NCI-H446 treated with DMSO at 0.1 percent for 48 hours (cell line): ENCODE measurements around the gene DCAKD.

Experiments used
- DNase-seq: peaks from one replicate; lab custom pipeline; 2025; lab: John Stamatoyannopoulos, UW

Gene DCAKD

GRCh38 chr17:45051060-45051719 is at the start of gene DCAKD:
DCAKD (minus strand) TSS chr17:45051632; CDS start chr17:45034885, 16,747 bp downstream.
- peak; percentile 90 for DNase-seq

GRCh38 chr17:45098869-45099616 is 47.6 kb upstream of the DCAKD start:
- DNase-seq, result peak; percentile 21

DNA sequence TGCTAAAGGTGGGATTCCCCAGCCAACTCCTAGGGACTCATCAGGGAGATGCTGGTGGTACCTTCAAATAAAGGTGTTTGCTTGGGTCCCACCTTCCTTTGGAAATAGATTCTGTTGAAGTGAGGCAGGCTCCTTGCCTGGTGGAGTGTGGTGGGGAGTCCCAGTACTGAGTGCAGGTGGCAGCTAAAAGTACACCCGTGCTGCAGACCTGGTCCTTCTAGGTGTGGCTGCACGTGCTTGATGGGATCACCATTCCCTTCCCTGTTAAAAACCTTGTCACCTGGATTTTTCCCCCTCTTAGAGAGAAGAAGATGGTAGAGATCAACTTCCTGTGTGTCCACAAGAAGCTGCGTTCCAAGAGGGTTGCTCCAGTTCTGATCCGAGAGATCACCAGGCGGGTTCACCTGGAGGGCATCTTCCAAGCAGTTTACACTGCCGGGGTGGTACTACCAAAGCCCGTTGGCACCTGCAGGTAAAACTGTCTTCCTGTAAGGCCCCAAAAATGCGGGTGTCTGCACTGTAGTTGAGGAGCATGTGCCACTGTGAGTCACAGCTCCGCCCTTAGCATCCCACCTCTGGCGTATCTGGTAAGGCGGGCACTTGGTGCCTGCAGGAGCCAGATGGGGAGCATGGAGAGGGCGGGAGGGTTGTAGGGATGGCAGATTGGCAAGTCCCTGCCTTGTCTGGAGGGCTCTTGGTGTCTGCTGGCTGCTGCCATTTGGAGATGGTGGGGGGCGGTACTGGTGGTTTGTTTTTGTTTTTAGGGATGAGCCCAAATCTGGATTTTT is 46.8 kb upstream of the DCAKD start:
- no peak for DNase-seq

DNA sequence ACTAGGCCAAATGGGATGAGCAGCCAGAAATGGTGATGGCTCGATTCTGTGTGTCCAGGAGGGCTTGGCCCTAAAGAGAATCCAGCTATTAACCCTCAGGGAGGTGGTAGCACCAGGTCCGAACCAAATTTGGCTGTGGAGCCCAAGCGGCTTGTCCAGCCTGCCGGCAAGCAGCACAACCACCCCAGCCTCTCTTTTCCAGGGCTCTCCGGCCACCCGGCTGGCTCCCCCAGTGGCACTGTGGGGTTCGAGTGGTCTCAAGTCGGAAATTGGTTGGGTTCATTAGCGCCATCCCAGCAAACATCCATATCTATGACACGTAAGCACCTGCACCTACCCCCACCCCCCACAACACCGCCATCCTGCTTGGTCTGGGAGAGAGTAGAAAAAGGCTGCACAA is 45.5 kb upstream of the DCAKD start:
- no peak for DNase-seq

DNA sequence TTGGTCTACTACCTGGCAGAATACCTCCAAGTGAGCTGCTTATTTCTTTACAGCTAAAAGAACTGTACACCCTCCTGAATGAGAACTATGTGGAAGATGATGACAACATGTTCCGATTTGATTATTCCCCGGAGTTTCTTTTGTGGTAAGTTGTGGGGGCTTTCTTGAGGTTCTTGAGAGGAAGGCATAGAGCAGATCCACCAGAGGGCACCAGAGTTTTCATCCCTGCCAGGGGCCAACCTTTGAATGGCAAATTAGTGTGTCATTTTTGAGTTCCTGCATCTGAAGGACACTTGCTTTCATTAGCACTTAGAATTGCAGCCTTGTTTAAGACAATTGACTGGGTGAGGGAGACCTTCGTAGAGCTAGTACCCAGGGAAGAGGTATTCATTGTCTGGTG is 44.7 kb upstream of the DCAKD start:
- no peak for DNase-seq

GRCh38 chr17:45093444-45094110 is 42.1 kb upstream of the DCAKD start:
- no peak for DNase-seq

DNA sequence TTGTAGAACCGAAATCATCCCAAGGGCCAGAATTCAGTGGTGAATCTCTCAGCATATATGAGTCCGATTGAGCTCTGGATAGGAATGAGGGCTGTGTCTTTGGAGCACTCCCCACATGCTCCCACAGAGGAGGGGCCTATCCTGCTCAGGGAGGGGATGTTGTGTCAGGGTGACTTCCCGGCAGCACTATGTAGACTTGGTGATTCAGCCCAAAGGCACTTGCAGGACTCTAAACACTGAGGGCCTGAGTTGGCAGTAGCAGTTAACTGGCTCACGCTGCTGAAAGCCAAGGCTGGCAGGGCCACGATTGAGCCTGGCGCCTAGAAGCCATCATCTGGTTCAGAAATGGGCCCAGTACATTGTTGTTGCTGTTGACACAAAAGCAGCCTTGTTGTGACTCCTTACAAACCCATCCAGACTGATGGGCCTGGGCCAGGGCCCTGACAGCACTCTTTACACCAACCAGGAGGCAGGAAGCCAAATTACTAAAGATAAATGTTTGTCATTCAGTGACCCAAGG is 41.5 kb upstream of the DCAKD start:
- peak; percentile 96 for DNase-seq

DNA sequence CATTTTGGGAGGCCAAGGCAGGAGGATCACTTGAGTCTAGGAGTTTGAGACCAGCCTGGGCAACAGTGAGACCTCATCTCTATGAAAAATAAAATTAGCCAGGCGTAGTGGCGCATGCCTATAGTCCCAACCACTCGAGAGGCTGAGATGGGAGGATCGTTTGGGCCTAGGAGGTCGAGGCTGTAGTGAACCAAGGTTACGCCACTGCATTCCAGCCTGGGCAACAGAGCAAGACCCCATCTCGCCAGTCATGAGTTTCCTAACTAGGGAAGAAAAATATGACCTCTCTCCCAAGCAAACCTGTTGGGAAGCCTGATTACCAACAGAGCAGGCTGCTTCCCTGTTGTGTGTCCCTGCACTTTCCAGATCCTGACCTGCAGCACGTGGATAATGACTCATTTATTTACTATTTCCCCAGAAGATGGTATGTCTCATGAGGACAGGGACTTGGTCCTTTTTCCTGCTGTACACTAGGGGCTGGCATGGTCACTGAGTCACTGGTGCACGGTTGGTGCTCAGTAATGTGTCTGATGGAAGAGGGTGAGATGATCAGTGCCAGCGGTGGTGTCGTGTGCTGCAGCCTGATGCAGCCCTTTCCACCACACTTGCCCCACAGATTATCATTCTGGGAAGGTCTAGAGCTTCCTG is 40.5 kb upstream of the DCAKD start:
- DNase-seq, result no peak

DNA sequence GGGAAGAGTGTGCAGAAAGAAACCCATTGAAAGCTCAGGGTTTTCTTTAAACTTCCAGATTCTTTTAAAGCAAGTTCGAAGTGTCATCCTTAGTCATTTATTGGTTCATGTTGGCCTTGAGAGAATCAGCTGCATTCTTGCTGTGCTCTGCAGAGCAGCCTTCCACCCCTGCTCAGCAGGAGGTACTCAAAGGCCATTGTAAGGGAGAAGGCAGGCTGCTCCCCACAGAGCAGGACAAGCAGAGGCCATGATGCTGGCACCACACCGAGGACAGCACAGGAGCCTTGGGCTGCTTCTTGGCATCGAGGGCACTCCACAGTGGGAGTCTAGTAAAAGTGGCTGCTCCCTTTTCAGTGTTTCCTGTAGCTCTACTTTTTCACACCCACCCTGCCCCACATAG is 39.3 kb upstream of the DCAKD start:
- no peak for DNase-seq

GRCh38 chr17:45088741-45089140 is 37.3 kb upstream of the DCAKD start:
- no peak for DNase-seq

GRCh38 chr17:45087978-45088377 is 36.5 kb upstream of the DCAKD start:
- no peak for DNase-seq

DNA sequence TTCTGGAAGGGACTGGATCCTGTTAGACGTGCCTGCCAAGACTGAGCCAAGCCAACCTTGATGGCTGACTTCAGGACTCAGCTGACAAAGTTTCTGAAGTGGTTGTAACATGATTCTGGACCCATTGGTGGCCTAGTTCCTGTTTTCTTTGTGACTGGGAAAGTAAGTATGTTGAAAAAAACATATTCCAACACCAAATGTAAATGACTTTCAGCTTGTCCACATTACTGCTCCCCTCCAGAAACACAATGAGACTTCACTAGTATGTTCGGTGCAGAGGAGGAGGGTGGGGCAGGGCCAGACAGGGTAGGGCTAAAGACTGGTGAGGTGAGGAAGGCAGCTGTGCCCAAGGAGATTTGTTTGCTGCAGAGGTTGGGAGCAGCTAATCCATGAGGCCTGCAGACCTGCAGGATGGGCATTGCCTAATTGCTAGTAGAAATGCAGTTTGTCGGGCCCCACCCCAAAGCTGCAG is 36.1 kb upstream of the DCAKD start:
- DNase-seq, result no peak

GRCh38 chr17:45086865-45087503 is 35.6 kb upstream of the DCAKD start:
- DNase-seq, result no peak

DNA sequence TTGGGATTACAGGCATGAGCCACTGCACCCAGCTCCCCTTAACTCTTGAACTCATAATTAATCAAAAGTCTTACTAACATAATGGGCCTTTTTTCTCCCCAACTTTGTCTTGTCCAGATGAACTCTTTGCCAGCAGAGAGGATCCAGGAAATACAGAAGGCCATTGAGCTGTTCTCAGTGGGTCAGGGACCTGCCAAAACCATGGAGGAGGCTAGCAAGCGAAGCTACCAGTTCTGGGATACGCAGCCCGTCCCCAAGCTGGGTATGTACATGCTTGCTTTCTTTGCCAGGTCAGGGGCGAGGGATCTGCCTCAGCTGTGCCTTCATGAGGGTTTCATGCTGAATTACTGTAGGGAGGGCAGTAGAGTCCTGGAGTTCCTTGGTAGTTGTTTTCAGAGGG is 35.0 kb upstream of the DCAKD start:
- DNase-seq, result no peak

- DNase-seq, result no peak
Measured at GRCh38 chr17:45081047-45081703, 29.7 kb upstream of the DCAKD start.

- DNase-seq, result no peak
Measured at GRCh38 chr17:45077643-45078042, 26.2 kb upstream of the DCAKD start.

GRCh38 chr17:45073414-45074070 is 22.1 kb upstream of the DCAKD start:
- peak; percentile 97 for DNase-seq

DNA sequence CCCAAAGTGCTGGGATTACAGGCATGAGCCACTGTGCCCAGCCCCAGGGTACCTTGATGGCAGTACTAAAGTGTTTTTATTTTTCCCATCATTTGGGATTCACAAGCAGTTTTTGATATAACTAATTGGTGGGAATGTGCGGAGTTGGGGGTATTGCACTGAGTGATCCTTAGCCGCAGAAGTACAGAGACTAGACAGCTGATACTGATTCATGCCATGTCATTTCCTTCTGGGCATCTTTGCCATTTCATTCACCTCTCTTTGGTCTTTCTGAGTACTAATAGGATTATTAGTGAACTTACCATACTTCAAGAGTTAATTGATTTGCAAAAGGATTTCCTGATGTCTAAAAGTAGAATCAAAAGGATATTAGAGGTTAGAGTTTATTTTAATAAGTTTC is 19.4 kb upstream of the DCAKD start:
- no peak for DNase-seq

DNA sequence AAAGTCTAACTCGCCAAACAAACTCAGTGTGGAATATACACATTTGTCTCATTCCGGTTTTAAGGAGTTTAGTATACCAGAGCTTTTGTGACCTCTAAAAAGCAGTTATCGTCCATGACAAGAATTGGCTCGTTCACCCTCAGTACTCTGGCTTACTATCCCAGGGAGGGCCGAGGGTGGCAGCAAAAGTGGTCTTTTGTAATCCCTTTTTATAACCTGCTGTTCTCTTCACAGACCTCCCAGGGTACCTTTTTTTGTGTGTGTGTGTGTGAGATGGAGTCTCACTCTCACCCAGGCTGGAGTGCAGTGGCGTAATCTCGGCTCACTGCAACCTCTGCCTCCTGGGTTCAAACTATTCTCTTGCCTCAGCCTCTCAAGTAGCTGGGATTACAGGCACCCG is 18.6 kb upstream of the DCAKD start:
- no peak for DNase-seq

DNA sequence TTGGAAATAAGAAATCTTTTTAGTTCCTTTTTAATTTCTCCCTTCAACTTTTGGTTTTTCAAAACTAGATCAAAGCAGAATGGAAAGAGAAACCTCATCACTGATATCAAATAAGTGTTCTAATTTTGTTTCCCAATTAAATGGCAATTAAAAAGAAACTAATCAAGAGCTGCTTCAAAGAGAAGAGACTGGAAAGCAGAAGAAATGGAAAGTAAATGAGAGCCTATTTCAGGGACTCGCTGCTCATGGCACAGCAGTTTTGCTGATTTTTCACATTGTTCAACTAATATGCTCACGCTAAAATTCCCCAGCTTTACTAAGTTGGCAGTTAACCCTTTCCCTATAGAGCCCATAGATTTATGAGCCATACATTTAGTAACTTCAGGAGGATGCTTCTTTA is 16.2 kb upstream of the DCAKD start:
- DNase-seq, result no peak
